ENCODE measurements around the gene WNT16. TPM values are rescaled to one million over a fixed set of nuclear protein-coding genes. Genes with fewer than 3 reads are reported as not detected.

WNT16 gene
- total and polyA plus RNA-seq, 2 experiments from 2014 or later: 0.45 to 0.73 TPM

GRCh38 chr7:121390617-121391016, 61.8 kb downstream of the WNT16 start:
- H3K79me2 ChIP-seq (replicated peaks; ENCODE audit: insufficient read depth): peaks cover 98% of the 10 kb centered on the region
- no peak for TF ChIP-seq EZH2phosphoT487 (IDR thresholded peaks at IDR 0.05; ENCODE audit: unreplicated experiment)
- H4K20me1 ChIP-seq (replicated peaks; ENCODE audit: insufficient read depth): peaks cover 9% of the 10 kb centered on the region; the same call in 1 of the 2 replicates
- peaks cover 23% of the 10 kb centered on the region for H3K4me1 ChIP-seq (ENCODE audit: insufficient read depth)
- Mint-ChIP-seq H3K4me3 (no peak overlapping the region), H3K27me3 (ENCODE audit: insufficient read depth, low read depth, poor library complexity) (no peaks in the 10 kb centered on the region), H3K36me3 (ENCODE audit: low read depth) (peaks cover 20% of the 10 kb centered on the region), H3K27ac (no peak overlapping the region), H3K4me1 (peaks cover 46% of the 10 kb centered on the region; the same call in 2 of the 3 replicates), H3K9me3 (no peaks in the 10 kb centered on the region)
- no peak overlapping the region for H3K27ac ChIP-seq (ENCODE audit: low read depth)
- no peaks in the 10 kb centered on the region for H3K27me3 ChIP-seq (ENCODE audit: insufficient read depth)
- ATAC-seq: no peak
- no peaks in the 10 kb centered on the region for H3K9me2 ChIP-seq (ENCODE audit: insufficient read depth)
- no peak overlapping the region for H3K4me2 ChIP-seq
- 0 out of 2 replicates have a peak, but pooled peaks cover 3% of the 10 kb centered on the region for H3K36me3 ChIP-seq (ENCODE audit: insufficient read depth)
- no peak for DNase-seq (ENCODE audit: low spot score)
- H3F3A ChIP-seq (replicated peaks; ENCODE audit: low read depth): no peaks in the 10 kb centered on the region
- H2AFZ ChIP-seq: no peak overlapping the region
- no peak overlapping the region for H3K4me3 ChIP-seq

Other genes starting within 250 kb of the WNT16 start
- 59.1 and 60.3 TPM in 2 replicates for gene FAM3C, start 67.3 kb downstream of the WNT16 start, total RNA-seq (2014; rRNA removed; shearing (Covaris generic))
- gene FAM3C, start 67.3 kb downstream of the WNT16 start, polyA plus RNA-seq (2016; fragmentation: Nextera tagmentation; extraction: Ambion mirVana): 28.4 and 33.9 TPM in 2 replicates